ENCODE measurements around the gene TCF25.
"Not testable (repeated sequence)": the region's sequence is repeated elsewhere in the genome, so short reads cannot be mapped to it uniquely, and the experiment has no call there.

The TCF25 gene
- total RNA-seq, result 124 to 170 (median 146) reads per million in 4 donors

- peak; percentile 73 to 89 (median 86) for DNase-seq
Observed at GRCh38 chr16:89873109-89873971, at the start of gene TCF25. Gene TCF25, plus strand, starts transcription at chr16:89873592. Its CDS starts 76 bp downstream, at chr16:89873668.

GRCh38 chr16:89823824-89824148, 49.6 kb upstream of the TCF25 start:
- not testable (repeated sequence) for DNase-seq

- DNase-seq, result no peak
Observed at GRCh38 chr16:89826531-89827382, 46.6 kb upstream of the TCF25 start.

- no peak for DNase-seq
Observed at GRCh38 chr16:89827383-89828198, 45.8 kb upstream of the TCF25 start.

GRCh38 chr16:89828199-89828869, 45.1 kb upstream of the TCF25 start, which contains the start of gene SPIRE2:
Gene SPIRE2, plus strand, starts transcription at chr16:89828475. Its CDS starts 76 bp downstream, at chr16:89828551.
- DNase-seq, result peak; percentile 47 to 71 (median 66)

GRCh38 chr16:89828870-89829629, 44.3 kb upstream of the TCF25 start:
- DNase-seq, result no peak

GRCh38 chr16:89829630-89830437, 43.6 kb upstream of the TCF25 start:
- no peak for DNase-seq

- DNase-seq, result no peak
Observed at GRCh38 chr16:89831810-89832328, 41.5 kb upstream of the TCF25 start.

GRCh38 chr16:89833664-89834363, 39.6 kb upstream of the TCF25 start:
- not testable (repeated sequence) for DNase-seq

- not testable (repeated sequence) for DNase-seq
Observed at GRCh38 chr16:89834813-89835363, 38.5 kb upstream of the TCF25 start.

- not testable (repeated sequence) for DNase-seq
Observed at GRCh38 chr16:89836484-89836883, 36.9 kb upstream of the TCF25 start.

GRCh38 chr16:89837014-89837546, 36.3 kb upstream of the TCF25 start:
- no peak for DNase-seq

GRCh38 chr16:89841275-89841674, 32.1 kb upstream of the TCF25 start:
- peak in 1 of 5 donors; percentile 77 for DNase-seq

- no peak for DNase-seq
Observed at GRCh38 chr16:89842471-89843408, 30.7 kb upstream of the TCF25 start.

- DNase-seq, result no peak
Observed at GRCh38 chr16:89843409-89844350, 29.7 kb upstream of the TCF25 start.

GRCh38 chr16:89844739-89845339, 28.6 kb upstream of the TCF25 start:
- no peak for DNase-seq
